DND-41 (cell line): ENCODE measurements around the gene CLCF1.

Experiments
- CTCF ChIP-seq: IDR thresholded peaks from 2 replicates; pipeline ENCODE4 v1.5.1; 2012; ENCODE audit warnings: borderline replicate concordance, low read length, moderate library complexity, mild to moderate bottlenecking; ENCODE audit not compliant: poor library complexity, severe bottlenecking; ENCODE audit errors: extremely low read depth
- EZH2 ChIP-seq: IDR thresholded peaks from 3 replicates; pipeline ENCODE4 v1.6.1; 2012; ENCODE audit warnings: borderline replicate concordance, low read depth, mild to moderate bottlenecking, moderate library complexity, low read length, inconsistent platforms; ENCODE audit not compliant: severe bottlenecking

GRCh38 chr11:67376873-67377808 is 3.7 kb upstream of the CLCF1 start:
- TF ChIP-seq CTCF (no peak), EZH2 (no peak)
